ENCODE measurements around the gene CNKSR3.

Gene CNKSR3

DNA sequence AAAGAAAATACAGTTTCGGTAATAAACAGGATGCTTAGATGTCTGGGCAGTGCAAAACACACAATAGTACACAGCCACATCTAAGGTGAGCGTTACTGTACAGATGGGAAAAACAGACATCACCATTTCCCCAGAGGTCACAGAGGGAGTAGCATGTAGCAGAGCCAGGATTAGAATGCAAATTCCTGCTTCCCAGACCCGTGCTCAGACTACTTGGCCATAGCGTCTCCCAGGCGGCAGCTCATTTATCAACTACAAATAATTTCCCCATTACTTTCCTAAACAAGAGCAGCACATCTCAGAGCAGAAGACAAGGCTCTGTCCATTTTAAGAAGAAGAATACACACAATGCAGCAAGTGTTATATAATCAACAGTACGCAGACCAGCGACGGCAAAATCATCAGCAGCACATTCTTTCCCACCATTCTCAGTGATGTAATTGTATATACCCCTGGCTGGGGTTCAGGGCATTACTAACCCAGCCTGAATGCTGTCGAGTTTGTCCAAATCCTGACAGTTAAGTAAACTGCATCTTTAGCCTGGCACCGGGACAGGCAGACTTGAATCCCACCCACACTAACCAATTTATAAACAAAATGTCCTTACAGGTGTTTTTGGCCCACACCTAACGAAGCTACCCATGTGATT, 61.9 kb downstream of the CNKSR3 start:
- no peak for DNase-seq

DNA sequence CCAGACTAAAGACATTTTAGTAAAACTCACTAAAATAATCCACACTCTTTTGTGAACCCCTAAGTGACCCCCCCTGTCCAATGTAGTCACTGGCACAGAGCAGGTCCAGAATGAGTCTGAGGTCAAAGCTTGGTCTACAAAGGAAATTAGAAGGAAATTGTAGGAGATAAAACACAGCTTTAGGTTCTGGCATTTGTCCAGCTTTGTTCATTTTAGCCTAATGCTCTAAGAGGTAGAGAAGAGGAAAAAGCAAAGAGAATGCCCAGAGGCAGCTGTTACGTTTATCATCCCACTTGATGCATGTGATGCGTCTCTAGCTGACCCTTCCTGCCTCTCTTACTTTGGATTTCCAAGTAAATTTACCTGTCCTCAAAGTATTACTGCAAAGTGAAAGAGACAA, 62.5 kb downstream of the CNKSR3 start:
- DNase-seq = peak; percentile 68

DNA sequence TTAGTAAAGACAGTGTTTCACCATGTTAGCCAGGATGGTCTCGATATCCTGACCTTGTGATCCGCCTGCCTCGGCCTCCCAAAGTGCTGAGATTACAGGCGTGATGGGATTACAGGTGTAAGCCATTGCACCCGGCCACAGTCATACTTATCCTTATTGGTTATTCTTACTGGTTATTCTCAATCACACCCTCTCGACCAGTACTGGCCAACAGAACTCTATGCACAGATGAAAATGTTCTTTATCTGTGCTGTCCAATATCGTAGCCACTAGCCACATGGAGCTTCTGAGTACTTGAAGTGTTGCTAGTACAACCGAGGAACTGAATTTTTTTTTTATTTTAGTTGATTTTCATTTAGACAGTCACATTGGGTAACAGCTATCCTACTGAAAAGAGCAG, 63.5 kb downstream of the CNKSR3 start:
- DNase-seq = no peak

DNA sequence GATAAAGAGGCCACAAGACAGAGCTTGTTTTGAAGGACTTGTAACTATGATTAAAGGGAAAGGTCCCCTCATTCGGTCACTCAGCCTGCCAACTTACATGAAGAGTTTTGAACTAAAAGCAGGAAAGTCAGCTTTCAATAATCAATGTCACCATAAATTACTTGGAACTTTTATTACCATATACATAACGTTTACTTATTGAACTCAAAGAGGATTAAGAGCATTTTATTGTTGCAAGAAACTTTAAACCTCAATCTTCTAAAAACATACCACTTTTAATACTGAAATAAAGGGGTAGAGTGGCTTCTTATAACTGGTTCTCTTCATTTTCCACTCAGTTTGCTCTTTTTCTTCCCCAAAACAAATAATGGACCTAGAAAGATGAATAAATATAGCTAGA, 65.1 kb downstream of the CNKSR3 start:
- no peak for DNase-seq

DNA sequence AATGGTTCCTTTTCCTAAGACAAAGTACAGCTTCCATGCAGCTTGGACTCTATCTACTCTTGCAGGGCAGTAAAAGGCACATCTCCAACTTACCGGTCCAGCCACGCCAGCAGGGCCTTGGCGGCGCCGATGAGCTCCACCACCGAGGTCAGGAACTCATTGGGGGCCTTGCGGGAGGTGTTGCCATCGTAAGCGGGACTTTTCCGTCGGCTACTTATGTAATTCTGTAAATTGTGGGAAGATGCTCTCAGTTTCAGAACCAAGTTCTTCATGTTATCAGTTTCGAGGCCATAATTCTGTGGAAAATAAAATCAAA, 68.5 kb downstream of the CNKSR3 start:
- no peak for DNase-seq

DNA sequence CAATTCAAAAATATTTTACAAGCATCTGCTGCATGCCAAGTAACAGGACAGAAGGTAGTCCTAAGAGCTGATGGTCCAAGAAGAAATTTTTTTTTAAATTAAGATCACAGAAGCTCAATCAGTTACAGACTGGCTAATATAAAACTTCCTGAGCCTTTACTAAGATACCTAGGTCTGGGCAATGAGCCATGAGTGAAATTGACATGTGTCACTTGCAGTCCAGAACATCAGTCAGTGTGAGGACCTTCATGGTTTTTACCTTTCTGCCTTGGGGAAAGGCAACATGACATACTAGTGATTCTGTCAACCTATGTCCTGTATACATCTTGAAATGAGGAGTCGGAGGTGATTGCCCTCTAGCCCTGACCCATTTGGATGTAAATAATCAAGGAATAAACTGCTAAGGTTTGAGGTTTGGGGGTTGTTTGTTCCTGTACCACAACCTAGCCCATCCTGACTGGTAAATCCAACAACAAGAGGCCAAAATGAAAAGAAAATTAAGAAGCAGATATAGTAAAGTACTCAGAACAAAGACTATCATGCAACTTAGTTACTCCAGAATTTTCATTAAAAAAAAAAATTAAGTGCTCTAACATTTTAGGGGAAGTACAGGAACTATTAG, 70.0 kb downstream of the CNKSR3 start:
- DNase-seq = no peak

DNA sequence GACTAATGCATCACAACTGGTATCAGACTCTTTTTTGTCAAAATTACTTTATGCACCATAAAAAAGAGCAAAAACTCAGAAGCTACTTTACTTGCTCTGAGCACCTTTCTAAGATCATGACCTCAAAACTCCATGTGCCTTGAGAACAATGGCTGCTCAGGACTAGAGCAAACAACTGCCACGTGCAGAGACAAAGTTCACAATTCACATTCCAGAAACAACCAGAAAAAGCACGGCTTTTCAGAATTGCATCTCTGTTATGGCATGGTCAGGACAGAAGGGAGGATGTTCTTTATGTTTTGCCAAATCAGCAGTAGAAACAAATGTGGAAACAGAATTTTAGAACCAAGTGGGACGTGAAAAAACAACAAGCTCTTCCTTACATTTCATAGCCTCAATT, 70.5 kb downstream of the CNKSR3 start:
- DNase-seq = no peak

DNA sequence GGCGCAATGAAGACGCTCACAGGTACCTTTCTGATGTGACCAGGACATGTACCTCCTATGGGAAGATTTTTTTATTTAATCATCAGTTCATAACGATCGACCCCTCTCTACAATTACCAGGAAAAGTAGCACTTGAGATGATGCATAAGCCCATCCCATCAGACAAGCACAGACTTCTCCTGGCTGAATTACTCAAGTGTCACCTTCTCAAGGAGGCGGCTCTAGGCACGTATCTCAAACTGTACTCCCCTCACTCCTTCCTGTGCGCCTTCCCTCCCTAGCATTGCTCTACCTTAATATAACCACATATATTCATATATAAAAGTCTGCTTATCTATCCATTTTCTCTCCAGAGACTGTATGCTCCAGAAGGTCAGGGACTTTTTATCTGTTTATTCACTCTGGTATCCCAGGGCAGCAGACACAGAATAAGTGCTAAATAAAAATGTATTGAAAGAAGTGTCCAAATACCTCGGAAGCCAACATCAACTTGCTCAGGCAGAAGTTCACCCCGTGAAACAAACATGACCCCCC, 71.5 kb downstream of the CNKSR3 start:
- DNase-seq = peak; percentile 55

DNA sequence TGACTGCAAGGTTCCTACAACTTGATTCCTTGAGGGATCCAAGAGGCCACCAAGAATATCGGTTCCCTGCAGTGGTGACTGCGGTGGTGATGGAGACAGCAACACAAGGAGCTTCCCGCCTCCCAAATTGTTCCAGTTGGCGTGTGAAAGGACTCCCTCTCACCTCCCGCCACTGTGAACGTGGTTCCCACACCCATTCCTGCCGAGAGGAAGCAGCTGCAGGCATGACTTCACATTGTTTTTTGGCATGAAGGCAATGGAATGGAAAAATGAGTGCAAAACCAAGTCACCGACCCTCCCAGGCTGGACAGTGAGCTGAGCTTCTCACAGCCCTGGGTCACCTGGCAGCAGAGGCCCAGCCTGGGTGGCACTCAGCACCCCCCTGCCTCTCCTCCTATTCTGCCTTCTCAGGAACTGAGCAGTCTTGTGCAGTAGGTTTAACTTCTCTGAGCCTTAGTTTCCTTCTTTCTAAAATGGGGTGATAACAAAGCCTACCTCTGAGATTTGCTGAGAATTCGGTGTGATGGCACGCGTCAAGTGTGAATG, 75.0 kb downstream of the CNKSR3 start:
- DNase-seq = no peak

DNA sequence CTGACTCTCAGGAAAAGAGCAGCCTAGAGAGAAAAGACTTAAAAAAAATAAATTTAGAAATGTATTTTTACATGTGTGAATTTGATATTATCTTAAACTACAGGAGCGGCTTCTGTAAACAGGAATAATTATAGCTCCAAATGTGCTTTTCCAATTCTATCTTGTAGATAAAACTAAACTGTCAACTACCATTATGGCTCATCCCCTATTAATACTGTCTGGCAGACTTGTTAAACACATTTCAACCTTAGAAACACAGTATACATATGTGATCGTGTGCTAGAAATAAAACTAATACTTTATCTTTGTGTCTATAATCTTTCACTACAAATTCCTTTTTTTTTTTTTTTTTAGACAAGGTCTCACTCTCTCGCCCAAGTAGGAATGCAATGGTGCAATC, 75.8 kb downstream of the CNKSR3 start:
- no peak for DNase-seq

DNA sequence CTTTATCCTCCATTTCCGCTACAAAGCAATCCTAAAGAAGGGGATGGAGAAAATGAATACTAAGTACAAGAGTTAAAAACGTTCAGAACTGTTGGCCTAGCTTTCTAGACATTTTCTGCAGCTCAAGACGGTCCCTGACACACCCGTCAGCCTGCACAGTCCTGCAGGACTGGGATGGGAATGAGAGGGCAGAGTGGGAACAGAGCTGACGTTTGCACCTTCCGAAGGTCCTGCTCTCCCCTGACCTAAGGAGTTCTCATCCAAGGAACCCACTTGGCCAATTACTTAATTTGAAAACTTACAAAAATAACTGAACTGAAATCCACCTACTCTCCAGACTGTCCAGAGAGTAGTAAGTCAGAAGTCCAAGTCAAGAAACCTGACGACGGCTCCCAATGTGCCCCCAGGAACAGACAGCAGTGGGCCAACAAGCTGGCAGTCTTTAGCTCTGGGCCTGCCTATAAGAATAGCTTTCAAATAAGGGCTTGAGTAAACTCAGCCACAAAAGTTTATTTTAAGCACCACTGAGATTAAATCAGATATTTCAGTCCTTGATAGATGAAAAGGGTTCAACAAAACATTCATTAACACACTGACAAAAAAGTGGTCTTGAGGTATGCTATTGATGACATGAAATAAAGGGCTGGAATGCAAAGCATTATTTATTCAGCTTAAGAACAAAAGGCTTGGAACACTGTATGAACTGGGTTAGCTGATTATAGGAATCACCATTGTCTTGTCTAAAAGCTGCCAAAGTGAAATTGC, 76.8 kb downstream of the CNKSR3 start:
- no peak for DNase-seq

DNA sequence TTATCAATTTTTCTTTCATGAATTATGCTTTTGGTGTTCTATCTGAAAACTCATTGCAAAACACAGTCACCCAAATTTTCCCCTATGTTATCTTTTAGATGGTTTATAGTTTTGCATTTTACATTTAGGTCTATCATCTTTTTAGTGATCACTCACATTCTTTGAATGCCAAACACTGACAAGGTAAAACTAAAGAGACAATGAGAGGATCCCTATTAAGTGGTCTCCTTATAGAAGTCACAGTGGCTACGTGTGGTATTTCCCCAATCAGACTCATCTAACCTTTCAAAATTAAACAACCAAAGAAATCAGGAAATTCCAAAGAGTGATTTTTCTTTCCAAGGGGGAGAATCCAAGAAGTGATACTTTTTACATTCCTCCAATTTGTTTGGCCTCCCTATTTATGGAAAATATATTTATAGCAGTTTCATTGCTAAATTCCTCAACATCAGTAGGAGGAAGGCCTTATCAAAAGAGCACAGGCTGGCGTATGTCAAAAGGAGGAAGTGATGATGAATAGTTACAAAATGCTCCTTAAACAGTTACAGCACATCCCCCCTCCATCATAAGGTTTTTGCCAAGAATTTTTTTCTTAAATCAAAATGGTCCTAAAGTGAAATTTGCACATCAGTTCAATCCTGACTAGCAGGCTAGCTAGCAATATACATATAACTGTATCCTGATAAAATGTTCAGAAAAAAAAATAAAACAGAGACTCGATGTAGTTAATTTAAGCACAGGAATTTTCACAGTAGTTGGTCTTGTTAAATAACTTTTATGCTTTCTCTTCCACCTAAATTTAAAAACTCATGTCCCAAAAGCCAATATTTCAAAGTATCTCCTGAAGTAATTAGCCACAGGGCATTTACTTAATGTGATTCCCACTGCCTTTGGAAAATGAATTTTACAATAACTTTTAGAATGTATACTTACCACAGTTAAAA, 77.7 kb downstream of the CNKSR3 start:
- peak; percentile 93 for DNase-seq

DNA sequence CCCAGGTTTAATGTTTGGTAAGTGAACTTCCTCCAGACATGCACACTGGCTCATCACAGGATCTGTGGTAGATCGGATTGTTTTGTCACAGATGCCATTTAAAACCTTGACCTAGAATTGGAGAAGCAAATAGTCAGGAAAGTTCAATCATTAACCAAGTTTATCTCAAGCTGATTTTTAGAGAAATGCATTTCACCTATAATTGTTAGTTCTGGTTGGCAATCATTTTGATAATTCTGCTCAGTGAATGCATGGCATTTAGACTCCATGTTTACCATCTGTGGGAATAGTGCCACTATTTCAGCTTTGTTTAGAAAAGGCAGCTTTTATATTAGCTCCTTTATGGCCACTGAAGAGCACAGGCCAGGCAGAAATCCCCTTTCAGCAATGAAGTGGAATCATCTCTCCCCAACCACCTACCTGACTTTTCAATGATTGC, 80.0 kb downstream of the CNKSR3 start:
- no peak for DNase-seq

DNA sequence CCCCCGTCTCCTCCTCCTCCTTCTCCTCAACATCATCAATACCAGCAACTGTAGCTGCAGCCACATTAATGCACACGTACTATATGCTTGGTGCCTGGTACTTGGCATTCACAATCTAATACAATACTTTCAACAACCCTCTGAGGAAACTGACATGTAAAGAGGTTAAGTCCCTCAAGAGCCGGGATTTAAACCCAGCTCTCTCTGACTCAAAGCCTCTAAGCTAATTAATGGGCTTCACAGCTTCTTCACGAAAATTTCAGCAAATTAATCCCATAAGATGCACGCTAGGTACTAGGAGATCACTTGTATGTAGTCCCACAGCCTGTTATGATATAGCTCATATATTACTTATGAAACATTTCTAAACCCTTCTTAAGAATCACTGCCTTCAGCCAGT, 80.8 kb downstream of the CNKSR3 start:
- DNase-seq = no peak

DNA sequence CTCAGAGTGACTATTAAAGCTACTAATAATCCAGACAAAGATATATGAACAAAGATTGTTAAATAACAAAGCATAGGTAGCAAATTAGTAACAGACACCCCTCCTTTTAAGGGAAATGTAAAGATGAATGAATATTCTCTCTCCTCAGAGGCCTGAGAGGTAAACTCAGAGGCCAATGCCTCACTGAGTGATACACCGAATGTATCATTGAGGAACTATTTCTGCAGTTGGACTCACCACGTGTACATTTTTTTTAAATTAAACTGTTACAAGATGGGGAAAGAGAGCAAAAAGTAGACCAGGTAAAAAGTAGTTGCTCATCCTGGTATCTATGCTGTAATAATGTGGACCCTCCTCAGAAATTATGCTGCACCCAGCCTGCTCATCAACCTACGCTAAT, 81.6 kb downstream of the CNKSR3 start:
- DNase-seq = no peak

DNA sequence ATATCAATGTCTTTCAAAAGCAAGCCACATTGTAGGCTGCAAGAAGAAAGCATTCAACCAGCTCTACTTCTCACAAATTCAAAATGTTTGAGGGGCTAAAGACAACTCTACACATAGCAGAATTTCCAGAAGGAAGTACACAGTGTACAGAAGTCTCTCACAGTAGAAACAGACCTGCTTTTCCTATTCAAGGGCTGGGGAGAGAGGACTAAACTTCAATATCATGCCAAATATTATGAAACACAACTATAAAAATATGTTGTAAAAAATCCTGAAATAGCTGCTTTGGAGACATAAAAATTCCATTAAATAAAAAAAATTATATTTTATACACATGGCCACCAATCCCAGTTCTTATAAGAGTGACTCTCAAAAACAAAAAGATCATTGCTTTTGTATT, 83.0 kb downstream of the CNKSR3 start:
- no peak for DNase-seq

DNA sequence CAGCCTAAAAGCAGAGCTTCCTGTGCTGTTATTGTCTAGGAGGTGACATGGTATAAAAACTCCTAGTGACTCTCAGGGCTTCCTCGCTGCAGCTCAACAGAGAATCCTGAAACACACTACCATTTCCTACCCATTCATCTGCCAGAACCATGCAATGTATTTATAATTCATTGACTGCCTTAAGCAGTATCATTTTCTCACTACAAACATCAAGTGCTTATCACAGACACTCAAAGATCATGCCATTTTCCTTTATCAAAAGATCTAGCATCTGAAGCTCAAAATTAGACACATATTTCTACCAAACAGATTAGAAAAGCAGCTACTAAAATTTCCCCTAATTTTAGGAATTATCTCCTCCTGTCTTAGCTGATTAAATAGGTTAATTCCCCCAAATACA, 83.5 kb downstream of the CNKSR3 start:
- no peak for DNase-seq

DNA sequence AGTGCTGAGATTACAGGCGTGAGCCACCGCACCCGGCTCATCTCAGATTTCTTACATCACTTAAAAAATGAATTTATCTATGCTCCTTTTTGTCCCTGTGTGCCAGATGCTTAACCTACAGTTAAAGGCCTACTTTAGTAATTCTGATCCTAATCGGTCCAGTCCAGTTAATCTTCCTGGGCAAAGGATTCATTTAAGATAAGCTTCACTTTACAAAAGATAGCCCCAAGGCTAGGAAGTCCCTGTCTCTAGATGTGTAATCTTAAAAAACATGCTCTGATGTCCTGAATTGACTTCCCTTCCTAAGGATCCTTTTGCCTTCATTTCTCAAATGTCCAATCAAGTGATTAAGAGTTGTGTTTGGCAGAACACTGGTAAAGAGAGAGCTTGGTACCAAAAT, 85.5 kb downstream of the CNKSR3 start:
- DNase-seq = no peak

DNA sequence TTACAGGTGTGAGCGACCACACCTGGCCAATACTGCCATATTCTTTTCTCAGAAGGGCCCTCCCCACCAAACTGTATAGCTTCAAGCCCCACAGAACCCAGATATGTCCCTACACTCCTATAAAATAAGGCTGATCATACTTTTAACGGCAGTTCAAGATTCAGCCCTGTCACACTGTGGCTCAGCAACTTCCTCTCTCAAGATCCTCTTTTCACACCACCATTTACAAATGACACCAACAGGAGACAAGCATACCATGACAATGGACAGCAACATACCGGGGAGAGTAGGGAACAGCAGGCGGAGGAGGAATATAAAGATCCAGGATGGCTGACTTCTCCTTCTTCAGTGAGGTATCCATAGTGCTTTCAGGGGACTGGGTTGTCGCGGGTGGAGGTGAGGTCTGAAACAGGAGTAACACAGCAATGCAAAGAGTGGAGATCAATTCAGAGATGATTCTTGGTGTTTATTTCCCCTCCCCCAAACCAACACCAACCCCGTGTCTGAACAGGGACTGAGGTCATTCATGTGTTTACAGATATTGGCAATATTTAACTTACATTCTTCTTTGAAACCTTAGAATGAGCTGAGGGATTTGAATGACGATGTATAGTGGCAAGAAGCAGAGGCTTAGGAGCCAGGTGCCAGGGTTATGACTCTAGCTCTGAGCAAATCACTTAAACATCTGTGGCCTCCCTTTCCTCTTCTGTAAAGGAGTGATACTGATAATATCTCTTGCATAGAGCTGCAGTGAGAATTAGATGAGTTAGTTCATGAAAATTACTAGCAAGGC, 96.3 kb downstream of the CNKSR3 start:
- peak; percentile 70 for DNase-seq

DNA sequence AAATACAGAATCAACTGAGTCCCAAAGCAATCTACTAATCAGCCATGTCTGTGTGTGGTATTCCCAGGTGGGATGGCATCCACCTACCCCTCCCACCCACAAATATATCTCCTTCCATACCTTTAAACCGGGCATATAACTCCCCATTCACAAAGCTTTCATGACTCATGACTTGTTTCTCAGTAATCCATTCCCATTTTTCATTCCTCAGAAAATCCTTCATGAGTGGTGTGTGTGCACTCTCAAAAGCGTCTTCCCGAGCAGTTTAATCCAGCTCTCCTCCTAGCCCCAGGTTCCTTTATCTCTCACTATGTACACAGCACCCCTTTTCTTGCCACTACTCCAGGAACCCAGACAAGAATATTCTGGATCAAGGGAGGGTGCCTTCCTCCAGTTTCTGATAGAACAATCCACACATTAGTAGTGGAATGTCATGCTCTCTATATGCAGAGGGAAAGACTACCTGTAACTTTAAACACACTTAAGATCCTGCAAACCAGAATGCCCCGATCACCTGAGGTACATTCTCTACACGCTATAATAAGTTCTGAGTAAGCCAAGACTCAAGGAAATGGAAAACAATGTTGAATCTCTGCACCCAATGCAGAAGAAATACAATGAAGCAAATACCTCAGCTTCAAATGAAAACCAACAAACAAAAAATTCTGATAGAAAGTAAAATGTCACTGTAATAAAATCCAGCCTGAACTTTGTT, 98.2 kb downstream of the CNKSR3 start:
- DNase-seq = no peak

DNA sequence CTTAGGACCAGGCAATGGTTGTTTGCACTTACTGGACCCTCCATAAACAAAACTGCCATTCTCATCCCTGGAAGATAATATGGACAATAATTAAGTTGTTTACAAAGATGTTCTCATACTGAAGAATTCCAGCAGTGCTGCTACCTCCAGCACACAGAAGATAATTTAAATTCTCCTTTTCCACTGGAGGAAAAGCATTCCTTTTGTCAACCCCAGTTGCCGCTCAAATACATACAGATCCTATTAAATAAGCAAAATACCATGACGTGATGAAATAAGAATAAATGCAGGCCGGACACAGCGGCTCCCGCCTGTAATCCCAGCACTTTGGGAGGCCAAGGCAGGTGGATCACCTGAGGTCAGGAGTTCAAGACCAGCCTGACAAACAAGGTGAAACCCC, 99.4 kb downstream of the CNKSR3 start:
- DNase-seq = no peak
